ENCODE data around the gene GUCY2D.
"Not testable (repeated sequence)": the region's sequence is repeated elsewhere in the genome, so short reads cannot be mapped to it uniquely, and the experiment has no call there.

GUCY2D gene

GRCh38 chr17:8015236-8015956 lies 13.0 kb downstream of the GUCY2D start:
- H3K27ac ChIP-seq = no peak overlapping the region
- no peak for DNase-seq (ENCODE audit: low read depth, low spot score)

DNA sequence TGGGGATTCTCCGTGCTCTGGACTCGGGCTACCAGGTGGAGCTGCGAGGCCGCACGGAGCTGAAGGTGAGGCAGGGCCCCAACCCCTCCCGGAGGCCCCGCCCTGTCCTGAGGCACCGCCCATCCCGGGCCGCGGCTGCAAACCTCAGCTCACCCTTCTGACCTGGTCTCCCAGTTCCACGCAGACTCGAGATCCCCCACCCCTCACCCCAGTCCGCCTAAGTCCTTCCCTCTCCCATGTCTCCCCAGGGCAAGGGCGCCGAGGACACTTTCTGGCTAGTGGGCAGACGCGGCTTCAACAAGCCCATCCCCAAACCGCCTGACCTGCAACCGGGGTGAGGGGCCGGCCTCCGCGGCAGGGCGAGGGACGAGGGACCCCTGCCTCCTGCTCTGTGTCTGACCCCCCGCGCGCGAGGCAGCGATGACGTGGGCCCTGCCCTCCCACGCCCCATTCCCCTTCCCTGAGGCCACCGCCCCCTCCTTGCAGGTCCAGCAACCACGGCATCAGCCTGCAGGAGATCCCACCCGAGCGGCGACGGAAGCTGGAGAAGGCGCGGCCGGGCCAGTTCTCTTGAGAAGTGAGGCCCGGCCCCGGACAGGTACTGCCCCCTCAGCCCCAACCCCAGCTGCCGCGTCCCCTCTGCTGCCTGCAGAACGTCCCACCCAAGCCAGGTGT lies 13.7 kb downstream of the GUCY2D start:
- no peak for DNase-seq (ENCODE audit: low read depth, low spot score)
- H3K27ac ChIP-seq = peak overlapping the region; percentile 99

DNA sequence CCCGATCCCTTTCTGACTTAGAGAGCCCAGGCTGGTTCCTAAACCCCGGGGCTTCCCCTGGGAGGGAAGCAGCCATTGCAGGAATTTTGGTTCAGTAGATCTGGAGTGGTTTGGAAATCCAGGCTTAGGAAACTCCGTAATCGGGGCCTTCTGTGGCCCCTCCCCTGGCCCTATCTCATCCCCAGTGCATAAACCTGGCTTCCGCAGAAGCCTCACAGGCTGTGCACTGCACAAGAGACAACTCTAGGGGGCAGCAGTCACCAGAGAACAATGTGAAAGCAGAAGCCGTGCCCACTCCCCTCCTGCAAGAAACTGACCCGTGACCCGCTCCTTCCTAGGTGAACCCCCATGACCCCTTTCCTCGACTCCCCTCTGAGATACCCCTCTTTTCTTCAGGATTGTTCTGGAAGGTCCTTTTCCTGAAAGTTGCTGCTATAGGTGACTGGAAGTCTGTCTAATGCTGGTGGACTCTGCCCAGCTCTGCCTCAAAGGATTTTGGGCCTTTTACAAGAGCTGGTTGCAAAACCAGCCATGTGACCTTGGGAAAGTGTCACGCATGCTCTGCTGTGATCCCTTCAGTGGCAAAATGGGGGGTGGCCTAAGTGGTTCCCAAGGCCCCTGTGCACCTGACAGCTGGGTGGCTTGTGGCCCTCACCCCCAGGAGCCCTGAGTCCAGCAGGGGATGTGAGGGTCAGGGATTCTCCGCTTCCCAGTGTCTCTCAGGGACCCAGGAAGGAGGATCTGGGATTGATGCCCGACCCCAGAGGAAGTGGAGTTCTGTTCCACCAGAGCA lies 14.4 kb downstream of the GUCY2D start:
- peak overlapping the region; percentile 99 for H3K27ac ChIP-seq
- DNase-seq (ENCODE audit: low read depth, low spot score) = no peak

DNA sequence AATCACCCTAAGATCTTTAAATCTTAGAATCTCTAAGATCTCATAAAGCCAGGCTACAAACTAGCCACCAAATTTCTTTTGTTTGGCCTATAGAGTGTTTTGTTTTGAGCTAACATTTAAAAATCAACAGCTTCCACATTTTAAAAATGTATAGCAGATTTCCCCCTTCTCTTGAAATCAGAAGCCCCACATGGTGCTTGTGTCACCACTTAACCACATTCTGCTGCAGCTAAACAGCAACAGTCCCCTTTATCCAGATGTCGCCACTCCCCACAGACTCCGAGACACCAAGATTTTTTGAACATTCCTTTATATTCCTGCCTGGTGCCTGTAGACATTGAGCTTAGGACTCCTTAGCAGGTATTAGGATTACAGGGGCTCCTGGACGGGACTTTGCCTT lies 16.0 kb downstream of the GUCY2D start:
- no peak for DNase-seq (ENCODE audit: low read depth, low spot score)
- H3K27ac ChIP-seq = peak overlapping the region; percentile 99

GRCh38 chr17:8019166-8019565 lies 16.8 kb downstream of the GUCY2D start:
- H3K27ac ChIP-seq = peak overlapping the region; percentile 99
- DNase-seq (ENCODE audit: low read depth, low spot score) = peak; percentile 66

DNA sequence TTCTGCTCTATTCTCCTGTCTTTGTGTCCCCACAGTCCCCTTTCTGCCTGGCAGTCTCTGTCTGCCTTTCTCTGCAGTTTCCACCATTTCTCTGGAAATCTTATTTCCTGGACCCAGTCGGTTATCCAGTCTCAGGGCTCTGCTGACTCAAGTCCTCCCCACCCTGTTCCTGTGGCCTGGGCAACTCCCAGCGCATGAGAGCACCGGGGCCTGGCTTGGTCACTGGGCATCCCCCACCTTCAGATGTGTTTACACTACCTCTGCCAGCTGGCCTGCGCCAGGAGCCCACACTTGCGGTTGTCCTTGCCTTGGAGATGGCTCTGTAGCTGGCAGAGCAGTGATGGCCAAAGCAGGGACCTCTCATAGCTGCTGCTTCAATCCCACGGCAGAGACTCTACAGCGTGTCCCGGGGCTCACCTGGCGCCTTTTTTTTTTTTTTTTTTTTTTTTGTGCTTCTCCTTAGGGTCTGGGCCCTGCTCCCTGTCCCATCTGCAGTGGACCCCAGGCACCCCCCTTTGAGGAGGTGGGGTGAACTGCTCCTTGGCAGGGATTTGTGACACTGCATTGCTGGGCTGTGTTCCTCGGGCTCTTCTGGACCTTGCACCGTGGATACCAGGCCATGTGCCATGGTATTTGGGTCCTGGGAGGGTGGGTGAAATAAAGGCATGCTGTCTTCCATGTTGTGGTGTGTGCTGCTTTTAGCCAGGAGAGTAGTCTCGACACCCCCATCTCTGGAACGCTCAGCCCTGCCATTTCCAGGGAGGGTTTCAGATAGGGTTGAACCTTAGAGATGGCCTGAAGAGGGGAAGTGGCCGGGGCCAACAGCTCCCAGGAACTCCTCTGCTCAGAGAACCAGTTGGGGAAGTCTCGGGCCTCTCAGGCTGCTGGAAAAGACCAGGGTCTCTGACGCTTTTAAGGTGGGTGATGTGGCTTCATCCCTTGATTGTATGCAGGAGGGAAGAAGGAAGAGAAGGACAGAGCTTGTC lies 17.5 kb downstream of the GUCY2D start:
- H3K27ac ChIP-seq = peak overlapping the region; percentile 99
- peak; percentile 73 for DNase-seq (ENCODE audit: low read depth, low spot score)

DNA sequence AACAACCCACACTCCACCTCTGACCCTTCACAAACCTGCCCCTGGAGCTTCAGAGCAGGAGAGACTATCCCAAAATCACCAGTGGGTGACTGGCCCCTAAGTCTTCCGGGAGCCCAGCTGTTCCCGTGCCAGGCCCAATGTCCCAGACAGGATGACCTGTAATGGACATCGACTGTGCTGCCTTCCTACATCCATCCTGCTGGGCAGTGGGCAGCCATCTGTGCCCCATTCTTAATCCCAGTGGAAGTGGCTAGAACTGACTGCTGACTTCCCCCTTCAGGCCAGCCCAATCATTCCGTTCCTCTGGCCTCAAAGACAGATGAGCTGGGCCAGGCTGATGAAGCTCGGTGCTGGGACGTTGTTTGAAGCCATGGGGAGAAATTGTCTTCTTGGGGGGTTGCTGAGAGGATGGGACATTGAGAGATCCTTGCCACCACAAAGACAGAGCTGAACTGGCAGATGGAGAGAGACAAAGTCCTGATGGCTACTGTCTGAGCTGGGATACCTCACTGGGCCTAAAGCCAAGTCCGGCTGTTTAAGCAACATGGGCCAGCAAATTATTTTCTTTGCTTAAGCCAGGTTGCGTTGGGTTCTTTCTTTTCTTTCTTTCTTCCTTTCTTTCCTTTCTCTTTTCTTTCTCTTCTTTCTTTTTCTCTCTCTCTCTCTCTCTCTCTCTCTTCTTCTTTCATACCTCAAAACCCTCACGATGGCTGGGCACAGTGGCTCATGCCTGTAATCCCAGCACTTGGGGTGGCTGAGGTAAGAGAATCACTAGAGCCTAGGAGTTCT lies 18.6 kb downstream of the GUCY2D start:
- no peak overlapping the region for H3K27ac ChIP-seq
- no peak for DNase-seq (ENCODE audit: low read depth, low spot score)

DNA sequence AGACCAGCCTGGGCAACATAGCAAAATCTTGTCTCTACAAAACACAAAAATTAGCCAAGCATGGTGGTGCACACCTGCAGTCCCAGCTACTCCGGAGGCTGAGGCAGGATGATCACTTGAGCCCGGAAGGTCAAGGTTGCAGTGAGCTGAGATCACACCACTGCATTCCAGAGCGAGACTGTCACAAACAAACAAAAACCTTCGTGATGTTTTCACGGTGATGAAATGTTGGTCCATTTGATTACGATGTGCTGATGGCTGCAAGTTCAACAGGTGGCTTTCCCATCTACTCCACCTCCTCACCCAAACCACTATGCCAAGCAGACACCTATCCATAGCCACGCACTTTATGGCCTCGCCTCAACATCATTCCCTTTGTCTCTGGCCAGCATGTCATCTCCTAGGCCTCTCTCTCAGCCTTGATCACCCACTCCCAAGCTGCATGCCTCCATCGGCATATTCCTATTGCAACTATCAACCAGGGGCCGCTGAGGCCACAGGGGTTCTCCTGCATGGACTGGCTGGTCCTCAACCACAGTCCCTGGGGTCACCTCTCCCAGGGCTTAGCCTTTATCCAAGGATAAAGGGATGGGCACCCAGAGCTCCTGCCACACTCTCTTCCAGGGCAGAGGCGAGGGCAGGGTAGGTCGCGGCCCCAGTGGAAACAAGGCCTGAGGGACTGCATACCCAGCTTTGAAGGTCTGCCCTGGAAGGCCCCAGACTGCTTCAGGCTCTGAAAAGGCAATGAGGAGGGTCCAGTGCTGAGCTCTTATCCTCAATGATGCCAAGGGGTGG lies 19.3 kb downstream of the GUCY2D start:
- DNase-seq (ENCODE audit: low read depth, low spot score) = no peak

DNA sequence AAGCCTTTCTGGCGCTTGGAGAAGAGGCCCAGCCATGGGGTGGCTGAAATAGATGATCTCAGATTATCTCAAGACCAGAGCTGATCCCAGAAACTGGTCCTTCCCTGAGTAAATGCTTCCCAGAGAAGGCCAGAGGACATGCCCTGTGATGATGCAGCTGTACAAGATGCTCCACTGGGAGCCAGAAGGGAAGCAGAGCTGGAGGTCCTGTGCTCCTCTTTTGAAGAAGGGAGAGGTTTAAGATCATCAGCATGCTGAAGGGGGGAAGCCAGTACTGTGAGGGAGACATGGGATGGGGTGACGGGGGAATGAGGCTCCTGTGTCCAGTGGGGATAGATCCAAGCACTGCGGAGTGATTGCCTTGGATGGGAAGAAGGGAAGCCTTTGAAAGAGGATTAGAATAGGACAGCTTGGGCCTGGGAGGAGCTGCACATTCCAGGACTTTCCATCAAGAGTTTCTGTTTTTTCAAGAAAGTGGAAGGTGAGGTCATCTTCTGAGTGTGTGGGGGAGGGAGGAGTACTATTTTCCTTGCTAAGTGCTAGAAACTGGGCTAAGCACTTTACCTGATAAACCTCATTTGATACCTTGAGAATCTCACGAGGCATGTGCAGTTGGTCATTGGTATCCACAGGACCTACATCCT lies 20.1 kb downstream of the GUCY2D start:
- H3K27ac ChIP-seq = no peak overlapping the region
- DNase-seq (ENCODE audit: low read depth, low spot score) = no peak

More for the DNA sequence above, 19.3 kb downstream of the GUCY2D start:
- no peak overlapping the region for H3K27ac ChIP-seq

DNA sequence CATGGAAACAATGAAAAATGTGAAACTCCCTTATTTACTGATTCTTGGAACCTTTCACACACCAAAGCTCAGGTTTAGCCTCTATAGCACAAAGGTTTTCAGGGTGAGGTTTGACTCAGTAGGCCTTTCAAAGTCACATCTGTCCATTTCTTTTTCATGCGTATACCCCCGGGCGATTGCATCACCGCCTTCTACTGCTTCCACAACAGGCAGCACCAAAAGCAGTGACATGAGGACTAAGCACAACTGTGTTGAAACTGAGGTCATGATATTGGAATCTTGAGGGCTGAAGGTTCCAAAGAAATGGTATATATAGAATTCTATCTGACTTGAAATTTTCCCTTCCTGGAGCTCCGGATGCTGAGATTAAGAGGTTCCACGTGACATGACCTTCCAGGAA lies 21.7 kb downstream of the GUCY2D start:
- not testable (repeated sequence) for H3K27ac ChIP-seq; DNase-seq (ENCODE audit: low read depth, low spot score)

- H3K27ac ChIP-seq = no peak overlapping the region
- no peak for DNase-seq (ENCODE audit: low read depth, low spot score)
These were observed 22.9 kb downstream of the GUCY2D start for GRCh38 chr17:8025176-8025911.

- peak; percentile 44 for DNase-seq (ENCODE audit: low read depth, low spot score)
- H3K27ac ChIP-seq = peak overlapping the region; percentile 51
These were observed 26.7 kb downstream of the GUCY2D start for GRCh38 chr17:8029121-8029520.

GRCh38 chr17:8031261-8031661 lies 28.8 kb downstream of the GUCY2D start:
- no peak for DNase-seq (ENCODE audit: low read depth, low spot score)
- no peak overlapping the region for H3K27ac ChIP-seq

- DNase-seq (ENCODE audit: low read depth, low spot score) = no peak
- H3K27ac ChIP-seq = no peak overlapping the region
These were observed 29.5 kb downstream of the GUCY2D start for GRCh38 chr17:8031950-8032349.

DNA sequence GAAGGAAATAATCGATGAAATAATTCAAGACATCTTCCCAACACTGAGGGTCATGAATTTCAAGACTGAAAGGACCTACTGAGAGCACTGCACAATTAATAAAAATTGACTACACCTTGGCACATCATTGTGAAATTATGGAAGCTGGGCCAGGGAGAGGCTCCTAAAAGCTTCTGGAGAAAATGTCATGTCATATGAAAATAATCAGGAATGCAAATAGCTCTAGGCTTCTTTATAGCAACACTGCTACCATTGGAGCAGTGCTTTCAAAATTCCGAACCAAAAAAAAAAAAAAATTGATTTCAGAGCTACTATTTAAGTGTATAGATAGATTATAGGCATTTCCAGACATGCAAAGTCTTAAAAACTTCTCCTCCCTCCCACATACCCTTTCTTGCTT lies 30.0 kb downstream of the GUCY2D start:
- no peak for DNase-seq (ENCODE audit: low read depth, low spot score)
- no peak overlapping the region for H3K27ac ChIP-seq

DNA sequence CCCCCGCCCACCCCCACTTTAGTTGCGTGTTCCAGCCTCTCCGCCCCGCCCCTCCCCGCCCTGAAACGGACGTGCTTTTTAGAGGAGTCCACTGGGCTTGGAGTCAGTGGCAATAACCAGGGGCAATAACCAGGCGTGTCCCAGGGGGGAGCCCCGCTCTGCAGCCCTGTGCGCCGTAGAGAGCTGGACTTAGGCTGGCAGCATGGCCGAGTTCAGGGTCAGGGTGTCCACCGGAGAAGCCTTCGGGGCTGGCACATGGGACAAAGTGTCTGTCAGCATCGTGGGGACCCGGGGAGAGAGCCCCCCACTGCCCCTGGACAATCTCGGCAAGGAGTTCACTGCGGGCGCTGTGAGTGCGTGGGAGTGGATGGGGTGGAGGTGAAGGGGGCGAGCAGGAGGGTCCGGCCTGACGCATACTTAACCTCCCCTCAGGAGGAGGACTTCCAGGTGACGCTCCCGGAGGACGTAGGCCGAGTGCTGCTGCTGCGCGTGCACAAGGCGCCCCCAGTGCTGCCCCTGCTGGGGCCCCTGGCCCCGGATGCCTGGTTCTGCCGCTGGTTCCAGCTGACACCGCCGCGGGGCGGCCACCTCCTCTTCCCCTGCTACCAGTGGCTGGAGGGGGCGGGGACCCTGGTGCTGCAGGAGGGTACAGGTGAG lies 36.7 kb downstream of the GUCY2D start, which contains the start of gene ALOX15B:
TSS of gene ALOX15B (plus strand) at position 106 of the 657 bp plus-strand sequence. CDS start at position 203, 97 bp downstream.
- H3K27ac ChIP-seq = peak within 1 kb of the TSS; percentile 76
- no peak for DNase-seq (ENCODE audit: low read depth, low spot score)
